GM12872 (cell line): ENCODE results near the gene CREB5.

ENCODE experiments used
- TF ChIP-seq, protein P1 (sequence below): IDR thresholded peaks from 3 replicates; pipeline ENCODE4 v1.5.1; 2011; ENCODE audit warnings: low read depth, mild to moderate bottlenecking, low read length, moderate library complexity; ENCODE audit not compliant: insufficient read depth

The CREB5 gene

DNA sequence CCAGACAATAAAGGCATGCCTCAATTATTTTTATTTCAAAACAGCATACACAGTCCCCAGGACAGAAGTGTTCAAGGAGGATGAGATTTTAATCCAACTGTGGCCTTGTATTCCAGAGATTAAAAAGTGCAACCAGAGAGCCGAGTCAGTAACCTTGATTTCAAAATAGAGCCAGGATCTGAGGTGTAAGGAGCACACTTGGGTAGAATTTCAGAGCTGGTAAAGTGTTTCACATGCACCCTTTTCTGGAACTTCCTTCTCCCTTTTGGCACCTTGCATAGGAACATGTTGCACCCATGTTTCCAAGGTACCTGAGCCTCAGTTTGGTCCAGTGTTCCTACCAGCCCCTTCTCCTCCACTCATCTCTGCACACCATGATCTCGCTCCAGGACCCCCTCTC lies 320.7 kb downstream of the CREB5 start:
- TF ChIP-seq, protein P1, sequence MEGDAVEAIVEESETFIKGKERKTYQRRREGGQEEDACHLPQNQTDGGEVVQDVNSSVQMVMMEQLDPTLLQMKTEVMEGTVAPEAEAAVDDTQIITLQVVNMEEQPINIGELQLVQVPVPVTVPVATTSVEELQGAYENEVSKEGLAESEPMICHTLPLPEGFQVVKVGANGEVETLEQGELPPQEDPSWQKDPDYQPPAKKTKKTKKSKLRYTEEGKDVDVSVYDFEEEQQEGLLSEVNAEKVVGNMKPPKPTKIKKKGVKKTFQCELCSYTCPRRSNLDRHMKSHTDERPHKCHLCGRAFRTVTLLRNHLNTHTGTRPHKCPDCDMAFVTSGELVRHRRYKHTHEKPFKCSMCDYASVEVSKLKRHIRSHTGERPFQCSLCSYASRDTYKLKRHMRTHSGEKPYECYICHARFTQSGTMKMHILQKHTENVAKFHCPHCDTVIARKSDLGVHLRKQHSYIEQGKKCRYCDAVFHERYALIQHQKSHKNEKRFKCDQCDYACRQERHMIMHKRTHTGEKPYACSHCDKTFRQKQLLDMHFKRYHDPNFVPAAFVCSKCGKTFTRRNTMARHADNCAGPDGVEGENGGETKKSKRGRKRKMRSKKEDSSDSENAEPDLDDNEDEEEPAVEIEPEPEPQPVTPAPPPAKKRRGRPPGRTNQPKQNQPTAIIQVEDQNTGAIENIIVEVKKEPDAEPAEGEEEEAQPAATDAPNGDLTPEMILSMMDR: no peak

DNA sequence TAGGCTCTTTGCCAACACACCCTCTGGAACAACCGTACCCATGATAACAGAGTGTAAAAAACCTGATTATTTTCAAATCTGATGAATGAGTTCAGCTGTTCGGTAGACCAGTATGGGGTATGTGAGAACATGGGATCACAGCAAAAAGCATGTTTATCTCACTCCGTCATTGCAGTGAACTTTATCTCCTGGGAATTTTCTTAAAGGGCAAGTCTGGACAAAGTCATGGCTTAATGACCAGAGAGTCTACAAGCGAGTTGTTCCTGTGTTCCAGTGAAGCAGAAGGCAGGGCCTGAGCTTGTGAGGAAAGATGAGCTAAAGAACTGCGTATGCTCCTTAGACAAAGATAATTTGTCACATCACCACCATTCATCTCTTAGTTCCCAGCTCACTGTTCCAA lies 326.1 kb downstream of the CREB5 start:
- TF ChIP-seq, protein P1: no peak

DNA sequence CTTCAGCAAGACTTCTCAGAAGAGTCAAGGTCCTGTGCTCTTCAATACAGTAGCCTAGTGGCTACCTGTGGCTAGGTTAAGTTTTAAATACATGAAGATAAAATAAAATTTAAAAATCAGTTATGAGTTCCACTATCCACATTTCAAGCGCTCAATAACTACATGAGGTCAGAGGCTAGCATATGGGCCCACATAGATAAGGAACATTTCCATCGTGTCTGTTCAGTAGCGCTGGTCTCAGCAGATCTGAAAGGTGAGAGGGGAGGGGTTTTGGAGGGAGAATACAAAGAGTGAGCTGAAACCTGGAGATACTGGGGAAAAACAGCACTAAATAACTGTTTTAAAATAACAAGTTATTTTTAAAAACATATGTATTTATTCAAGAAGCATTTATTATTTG lies 326.8 kb downstream of the CREB5 start:
- TF ChIP-seq, protein P1: no peak

DNA sequence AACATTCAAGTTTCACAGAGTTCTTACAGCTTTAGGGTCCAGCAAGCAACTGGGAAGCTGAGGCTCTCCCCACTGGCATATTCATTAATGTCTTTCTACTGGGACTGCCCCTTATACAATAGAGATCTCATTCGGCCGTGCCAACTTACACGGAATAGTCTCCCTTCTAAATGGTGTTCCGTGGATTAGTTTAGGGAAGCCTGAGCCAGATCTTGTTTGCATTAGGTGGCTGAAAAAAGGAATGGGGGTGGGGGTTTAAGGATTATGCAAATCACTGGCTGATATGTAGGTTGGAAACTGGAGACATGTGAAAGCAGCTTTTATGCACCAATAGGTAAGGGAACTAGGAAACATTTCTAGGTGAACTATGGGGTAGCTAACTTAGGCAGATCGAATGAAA lies 327.5 kb downstream of the CREB5 start:
- TF ChIP-seq, protein P1: no peak

DNA sequence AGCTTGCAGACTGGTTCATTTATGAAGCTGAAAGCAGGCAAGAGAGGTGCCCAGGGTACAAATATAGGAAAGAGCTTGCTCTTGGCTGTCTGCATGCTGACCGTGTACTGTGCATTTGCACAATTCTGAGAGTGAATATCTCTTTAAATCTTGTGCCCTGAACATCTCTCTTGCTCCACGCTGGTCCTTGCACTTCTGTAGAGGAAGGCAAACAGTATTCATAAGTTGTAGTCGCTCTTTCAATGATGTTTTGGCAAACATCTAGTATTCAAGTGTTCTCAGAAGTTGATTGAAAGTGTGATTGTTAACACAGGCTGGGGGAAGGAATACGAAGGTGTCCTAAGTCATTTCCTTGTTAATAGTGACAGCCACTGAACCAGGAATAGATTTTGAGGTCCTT lies 332.6 kb downstream of the CREB5 start:
- TF ChIP-seq, protein P1: no peak

DNA sequence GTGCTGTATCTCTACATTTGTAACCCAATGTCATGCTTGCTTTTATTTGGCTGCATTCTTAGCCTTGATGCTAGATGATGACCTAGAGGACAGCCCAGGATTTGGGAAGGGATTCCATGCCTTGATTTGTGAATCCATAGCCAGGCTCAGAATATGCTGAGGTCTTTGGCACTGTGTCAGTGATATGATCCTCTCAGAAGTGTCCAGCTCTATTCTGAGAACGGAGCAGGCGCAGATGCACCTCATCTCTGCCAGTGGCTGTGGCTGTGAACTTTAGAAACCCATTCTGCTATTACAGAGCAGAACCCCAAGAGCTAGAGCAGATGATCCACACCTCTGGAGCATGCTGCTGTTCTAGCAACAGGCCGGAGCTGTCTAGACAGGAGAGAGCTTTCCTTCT lies 333.0 kb downstream of the CREB5 start:
- TF ChIP-seq, protein P1: no peak

DNA sequence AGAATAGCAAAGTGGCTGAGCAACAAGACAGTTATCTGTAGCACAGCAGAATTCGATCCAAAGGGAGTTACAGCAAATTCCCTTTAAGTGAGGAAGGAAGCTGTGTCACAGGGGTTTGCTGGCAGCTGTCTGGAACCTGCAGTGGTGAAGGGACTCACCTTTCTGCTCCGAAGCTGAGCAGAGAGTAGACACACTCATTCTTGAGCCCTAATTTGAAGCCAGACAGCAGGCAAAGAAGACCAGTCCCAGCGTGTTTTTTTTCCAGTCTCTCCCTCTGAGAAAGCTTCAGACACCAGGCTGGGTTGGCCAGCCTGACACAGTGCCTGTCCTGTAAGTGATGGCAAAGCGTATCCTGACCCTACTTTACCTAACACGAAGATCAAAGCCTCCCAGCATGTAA lies 335.1 kb downstream of the CREB5 start:
- TF ChIP-seq, protein P1: no peak

DNA sequence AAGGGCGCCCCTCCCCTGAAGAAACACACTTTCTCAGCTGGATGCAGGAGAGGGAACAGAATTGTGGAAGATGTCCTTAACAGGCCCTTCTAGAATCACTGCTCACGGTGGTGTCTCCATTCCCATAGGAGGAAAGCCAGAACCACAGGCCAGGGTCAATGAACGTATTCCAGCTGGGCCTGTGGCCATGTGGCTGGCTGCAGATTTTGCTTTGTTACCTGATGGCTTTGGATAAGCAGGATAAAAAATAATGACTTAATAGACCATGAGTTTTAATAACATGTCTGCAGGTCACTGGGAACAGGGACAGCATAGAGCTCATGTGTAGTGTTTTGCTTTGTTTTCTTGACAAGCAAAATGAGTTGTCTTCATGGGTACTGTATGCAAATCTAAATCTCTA lies 335.5 kb downstream of the CREB5 start:
- TF ChIP-seq, protein P1: no peak
